IPS DF 6.9 (cell line): ENCODE results near the gene GABRG3.

Experiments
- DNase-seq: peaks from one replicate; pipeline ENCODE4 v3.0.0-alpha.2; 2013; ENCODE audit warnings: low read depth, low spot score
- H3K27ac ChIP-seq: one replicate; pipeline ENCODE4 v1.5.1; 2013; ENCODE audit warnings: low read length, control low read depth
- H3K27me3 ChIP-seq: 2 replicates; pipeline ENCODE4 v1.6.1; 2013; ENCODE audit warnings: mild to moderate bottlenecking, low read length; ENCODE audit not compliant: control insufficient read depth, insufficient read depth
- H3K36me3 ChIP-seq: 2 replicates; pipeline ENCODE4 v1.6.1; 2013; ENCODE audit warnings: low read length; ENCODE audit not compliant: control insufficient read depth, insufficient read depth
- H3K4me1 ChIP-seq: 2 replicates; pipeline ENCODE4 v1.6.1; 2013; ENCODE audit warnings: low read length; ENCODE audit not compliant: control insufficient read depth, insufficient read depth
- H3K4me3 ChIP-seq: 2 replicates; pipeline ENCODE4 v1.5.1; 2013; ENCODE audit warnings: mild to moderate bottlenecking, low read length
- H3K9me3 ChIP-seq: 2 replicates; pipeline ENCODE4 v1.6.1; 2013; ENCODE audit warnings: low read length, inconsistent platforms; ENCODE audit not compliant: control insufficient read depth, insufficient read depth
- WGBS: extraction: QIAGEN DNeasy Blood & Tissue Kit; methylation state at CpG from one replicate; pipeline ENCODE4 v1.1.7; 2013; ENCODE audit warnings: mixed read lengths, missing lambda C conversion rate; ENCODE audit not compliant: insufficient read length, insufficient coverage; 5-methylcytosine and 5-hydroxymethylcytosine counted together

The GABRG3 gene

GRCh38 chr15:27272427-27272826, 301.4 kb downstream of the GABRG3 start:
- no peak for DNase-seq

GRCh38 chr15:27273506-27273905, 302.5 kb downstream of the GABRG3 start:
- H3K36me3 ChIP-seq: no peaks in the 10 kb centered on the region
- peaks cover 2% of the 10 kb centered on the region; the same call in 1 of the 2 replicates for H3K4me1 ChIP-seq
- H3K9me3 ChIP-seq: no peaks in the 10 kb centered on the region; the same call in 1 of the 2 replicates
- no peaks in the 10 kb centered on the region for H3K27me3 ChIP-seq
- no peak overlapping the region for H3K27ac ChIP-seq
- DNase-seq: no peak
- WGBS: no CpG with 5 or more reads among the region's 3 CpGs
- H3K4me3 ChIP-seq: no peak overlapping the region

More at GRCh38 chr15:27272427-27272826, 301.4 kb downstream of the GABRG3 start:
- Histone ChIP-seq H3K27me3 (no peaks in the 10 kb centered on the region), H3K27ac (no peak overlapping the region), H3K9me3 (no peaks in the 10 kb centered on the region; the same call in 1 of the 2 replicates), H3K4me3 (no peak overlapping the region), H3K4me1 (peaks cover 2% of the 10 kb centered on the region; the same call in 1 of the 2 replicates), H3K36me3 (no peaks in the 10 kb centered on the region)

- Histone ChIP-seq H3K27ac (no peak overlapping the region), H3K4me3 (no peak overlapping the region), H3K4me1 (peaks cover 2% of the 10 kb centered on the region; the same call in 1 of the 2 replicates), H3K36me3 (no peaks in the 10 kb centered on the region), H3K27me3 (no peaks in the 10 kb centered on the region), H3K9me3 (no peaks in the 10 kb centered on the region; the same call in 1 of the 2 replicates)
- DNase-seq: no peak
- no CpG with 5 or more reads among the region's 3 CpGs for WGBS
These were observed 307.8 kb downstream of the GABRG3 start for GRCh38 chr15:27278761-27279160.

GRCh38 chr15:27292641-27293040, 321.7 kb downstream of the GABRG3 start:
- DNase-seq: no peak
- H3K4me1 ChIP-seq: no peaks in the 10 kb centered on the region
- H3K27ac ChIP-seq: no peak overlapping the region
- H3K9me3 ChIP-seq: peaks cover 3% of the 10 kb centered on the region
- no peaks in the 10 kb centered on the region for H3K36me3 ChIP-seq
- H3K27me3 ChIP-seq: no peaks in the 10 kb centered on the region
- WGBS: no CpG with 5 or more reads among the region's 3 CpGs
- H3K4me3 ChIP-seq: no peak overlapping the region

GRCh38 chr15:27293607-27294006, 322.6 kb downstream of the GABRG3 start:
- peaks cover 3% of the 10 kb centered on the region for H3K9me3 ChIP-seq
- no peaks in the 10 kb centered on the region for H3K27me3 ChIP-seq
- no CpG with 5 or more reads among the region's 1 CpG for WGBS
- no peak for DNase-seq
- no peaks in the 10 kb centered on the region for H3K4me1 ChIP-seq
- H3K4me3 ChIP-seq: no peak overlapping the region
- H3K36me3 ChIP-seq: no peaks in the 10 kb centered on the region
- no peak overlapping the region for H3K27ac ChIP-seq

GRCh38 chr15:27317736-27318135, 346.8 kb downstream of the GABRG3 start:
- no peak for DNase-seq
- no CpG with 5 or more reads among the region's 5 CpGs for WGBS
- Histone ChIP-seq H3K36me3 (no peaks in the 10 kb centered on the region), H3K27ac (no peak overlapping the region), H3K9me3 (peaks cover 2% of the 10 kb centered on the region), H3K4me1 (no peaks in the 10 kb centered on the region), H3K4me3 (no peak overlapping the region), H3K27me3 (no peaks in the 10 kb centered on the region)

GRCh38 chr15:27323801-27324200, 352.8 kb downstream of the GABRG3 start:
- no peaks in the 10 kb centered on the region for H3K36me3 ChIP-seq
- DNase-seq: no peak
- no CpG with 5 or more reads among the region's 9 CpGs for WGBS

GRCh38 chr15:27324886-27325615, 354.1 kb downstream of the GABRG3 start:
- Histone ChIP-seq H3K36me3 (no peaks in the 10 kb centered on the region), H3K27ac (no peak overlapping the region), H3K4me1 (no peaks in the 10 kb centered on the region; the same call in 1 of the 2 replicates), H3K9me3 (no peaks in the 10 kb centered on the region; the same call in 1 of the 2 replicates), H3K27me3 (no peaks in the 10 kb centered on the region), H3K4me3 (no peak overlapping the region)
- no CpG with 5 or more reads among the region's 4 CpGs for WGBS
- DNase-seq: no peak

More at GRCh38 chr15:27323801-27324200, 352.8 kb downstream of the GABRG3 start:
- Histone ChIP-seq H3K27me3 (no peaks in the 10 kb centered on the region), H3K27ac (no peak overlapping the region), H3K9me3 (no peaks in the 10 kb centered on the region; the same call in 1 of the 2 replicates), H3K4me3 (no peak overlapping the region), H3K4me1 (no peaks in the 10 kb centered on the region; the same call in 1 of the 2 replicates)

- WGBS: no CpG with 5 or more reads among the region's 8 CpGs
- H3K27ac ChIP-seq: no peak overlapping the region
- DNase-seq: no peak
- H3K9me3 ChIP-seq: no peaks in the 10 kb centered on the region; the same call in 1 of the 2 replicates
- no peaks in the 10 kb centered on the region for H3K36me3 ChIP-seq
- no peak overlapping the region for H3K4me3 ChIP-seq
- H3K4me1 ChIP-seq: no peaks in the 10 kb centered on the region; the same call in 1 of the 2 replicates
- H3K27me3 ChIP-seq: no peaks in the 10 kb centered on the region
These were observed 356.6 kb downstream of the GABRG3 start for GRCh38 chr15:27327467-27328025.

- DNase-seq: no peak
- H3K4me1 ChIP-seq: no peaks in the 10 kb centered on the region; the same call in 1 of the 2 replicates
- H3K36me3 ChIP-seq: no peaks in the 10 kb centered on the region
- no CpG with 5 or more reads among the region's 7 CpGs for WGBS
- no peak overlapping the region for H3K27ac ChIP-seq
- no peaks in the 10 kb centered on the region for H3K27me3 ChIP-seq
- H3K4me3 ChIP-seq: no peak overlapping the region
- no peaks in the 10 kb centered on the region for H3K9me3 ChIP-seq
These were observed 357.2 kb downstream of the GABRG3 start for GRCh38 chr15:27328186-27328585.
